HG02840 (cell line): ENCODE measurements around the gene LMTK3.
"Not testable (repeated sequence)": the region's sequence is repeated elsewhere in the genome, so short reads cannot be mapped to it uniquely, and the experiment has no call there.

Source experiments
- ATAC-seq: cut with Tn5 transposase; IDR thresholded peaks from one replicate; pipeline ENCODE4 v1.9.1; 2021; ENCODE audit warnings: mild to moderate bottlenecking, moderate library complexity, moderate number of reproducible peaks; ENCODE audit not compliant: unreplicated experiment, low FRiP score

Gene LMTK3

DNA sequence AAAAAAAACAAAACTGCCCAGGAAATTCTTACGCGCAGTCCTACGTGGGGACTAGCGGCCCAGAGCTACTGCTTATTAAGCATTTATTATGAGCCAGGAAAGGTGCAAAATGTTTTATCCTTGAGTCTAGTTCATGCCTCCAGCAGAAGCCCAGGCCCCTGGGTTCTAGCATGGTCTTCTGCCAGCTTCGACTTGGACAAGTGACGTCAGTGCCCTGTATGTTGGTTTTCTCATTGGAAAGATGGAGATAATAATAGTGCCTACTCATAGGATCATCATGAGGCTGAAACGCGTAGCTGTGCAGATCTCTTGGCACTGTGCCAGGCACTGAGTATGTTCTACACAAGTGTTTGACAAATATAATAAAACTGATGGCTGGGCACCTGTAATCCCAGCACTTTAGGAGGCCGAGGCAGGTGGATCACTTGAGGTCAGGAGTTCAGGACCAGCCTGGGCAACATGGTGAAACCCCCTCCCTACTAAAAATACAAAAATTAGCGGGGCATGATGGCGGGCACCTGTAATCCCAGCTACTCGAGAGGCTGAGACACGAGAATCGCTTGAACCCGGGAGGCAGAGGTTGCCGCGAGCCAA is 28.0 kb upstream of the LMTK3 start:
- ATAC-seq: no peak

DNA sequence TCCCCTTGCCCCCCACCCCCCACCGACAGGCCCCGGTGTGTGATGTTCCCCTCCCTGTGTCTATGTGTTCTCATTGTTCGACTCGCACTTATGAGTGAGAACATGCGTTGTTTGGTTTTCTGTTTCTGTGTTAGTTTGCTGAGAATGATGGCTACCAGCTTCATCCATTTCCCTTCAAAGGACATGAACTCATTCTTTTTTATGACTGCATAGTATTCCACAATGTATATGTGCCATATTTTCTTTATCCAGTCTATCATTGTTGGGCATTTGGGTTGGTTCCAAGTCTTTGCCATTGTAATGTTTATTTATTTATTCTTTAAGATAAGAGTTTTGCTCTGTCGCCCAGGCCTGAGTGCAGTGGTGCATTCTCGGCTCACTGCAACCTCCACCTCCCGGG is 26.4 kb upstream of the LMTK3 start:
- not testable (repeated sequence) for ATAC-seq

DNA sequence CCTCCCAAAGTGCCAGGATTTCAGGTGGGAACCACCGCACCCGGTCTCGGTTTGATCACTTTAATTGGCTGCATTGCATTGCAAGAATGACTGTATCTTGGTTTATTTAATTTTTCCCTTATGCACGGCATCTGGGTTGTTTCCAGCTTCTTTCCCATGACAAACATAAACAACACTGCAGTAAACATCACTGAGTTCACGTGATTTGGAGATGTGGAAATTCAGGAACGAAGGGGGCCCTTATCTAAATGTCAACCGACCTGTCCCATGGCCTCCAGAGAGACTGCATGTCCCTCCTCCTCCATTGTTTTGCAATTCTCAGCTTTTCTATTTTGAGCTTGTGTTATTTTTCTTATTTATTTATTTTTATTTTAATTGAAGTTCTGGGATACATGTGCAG is 25.9 kb upstream of the LMTK3 start:
- ATAC-seq: no peak

DNA sequence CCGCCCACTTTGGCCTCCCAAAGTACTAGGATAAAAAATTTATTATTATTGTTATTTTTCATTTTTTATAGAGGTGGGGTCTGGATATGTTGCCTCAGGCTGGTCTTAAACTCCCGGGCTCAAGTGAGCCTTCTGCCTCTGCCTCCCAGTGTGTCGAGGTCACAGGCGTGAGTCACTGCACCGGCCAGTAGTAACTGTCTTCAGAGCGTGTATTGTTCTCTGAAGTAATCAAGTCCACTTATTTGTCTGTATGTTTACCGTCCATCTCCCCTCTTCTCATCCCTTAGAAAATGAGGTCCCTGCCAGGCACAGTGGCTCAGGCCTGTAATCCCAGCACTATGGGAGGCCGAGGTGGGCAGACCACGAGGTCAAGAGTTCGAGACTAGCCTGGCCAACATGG is 22.1 kb upstream of the LMTK3 start:
- no peak for ATAC-seq

DNA sequence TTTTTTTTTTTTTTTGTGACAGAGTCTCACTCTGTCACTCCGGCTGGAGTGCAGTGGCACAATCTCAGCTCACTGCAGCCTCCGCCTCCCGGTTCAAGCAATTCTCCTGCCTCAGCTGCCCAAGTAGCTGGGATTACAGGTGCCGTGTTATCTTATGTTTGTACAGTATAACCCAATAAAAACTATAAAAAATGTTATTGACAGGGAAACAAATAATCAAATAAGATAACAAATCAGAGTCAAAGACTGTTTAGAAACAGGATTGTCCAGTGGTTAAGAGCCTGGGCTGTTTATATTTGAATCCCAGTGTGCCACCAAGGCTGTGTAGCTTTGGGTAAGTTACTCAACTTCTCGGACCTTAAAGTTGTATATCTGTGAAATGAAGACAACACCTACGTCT is 19.1 kb upstream of the LMTK3 start:
- ATAC-seq: no peak

DNA sequence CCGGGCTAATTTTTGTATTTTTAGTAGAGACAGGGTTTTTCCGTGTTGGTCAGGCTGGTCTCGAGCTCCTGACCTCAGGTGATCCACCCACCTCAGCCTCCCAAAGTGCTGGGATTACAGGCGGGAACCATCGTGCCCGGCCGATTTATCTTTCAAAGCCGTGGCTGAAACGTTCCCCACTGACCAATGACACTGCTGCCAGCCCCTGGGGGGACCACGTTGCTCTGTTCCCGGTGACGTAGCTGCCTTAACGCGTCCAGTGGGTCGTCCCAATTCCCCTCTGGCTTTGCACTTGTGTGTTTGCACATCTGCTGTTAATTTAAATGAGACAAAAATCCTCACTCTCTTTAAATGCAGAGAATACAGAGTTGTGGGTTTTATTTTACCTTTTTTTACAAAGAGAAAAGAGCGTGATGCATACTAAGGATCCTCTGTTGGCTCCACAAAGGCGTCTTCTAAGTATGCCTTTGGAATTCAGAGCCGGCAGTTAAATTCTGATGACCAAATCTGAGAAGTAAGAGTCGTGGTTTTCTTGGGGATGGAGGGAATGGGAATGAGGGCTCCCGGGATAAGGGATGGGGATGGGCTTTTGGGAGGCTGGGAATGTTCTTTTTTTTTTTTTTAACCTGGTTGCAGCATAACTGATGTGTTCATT is 18.6 kb upstream of the LMTK3 start:
- no peak for ATAC-seq

DNA sequence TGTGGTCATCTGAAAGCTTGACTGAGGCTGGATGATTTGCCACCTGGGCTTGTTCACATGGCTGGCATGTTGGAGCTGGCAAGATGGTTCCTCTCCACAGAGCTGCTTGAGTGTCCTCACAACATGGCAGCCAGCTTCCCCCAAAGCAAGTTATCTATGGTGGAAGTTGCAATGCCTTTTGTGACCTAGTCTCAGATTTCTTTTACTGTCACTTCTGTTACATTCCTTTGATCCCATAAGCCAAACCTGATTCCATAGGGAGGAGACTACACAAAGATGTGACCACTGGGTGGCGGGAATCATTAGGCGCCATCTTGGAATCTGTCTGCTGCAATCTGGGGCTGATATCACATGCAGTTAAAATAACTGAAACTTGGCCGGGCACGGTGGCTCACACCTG is 17.5 kb upstream of the LMTK3 start:
- no peak for ATAC-seq

DNA sequence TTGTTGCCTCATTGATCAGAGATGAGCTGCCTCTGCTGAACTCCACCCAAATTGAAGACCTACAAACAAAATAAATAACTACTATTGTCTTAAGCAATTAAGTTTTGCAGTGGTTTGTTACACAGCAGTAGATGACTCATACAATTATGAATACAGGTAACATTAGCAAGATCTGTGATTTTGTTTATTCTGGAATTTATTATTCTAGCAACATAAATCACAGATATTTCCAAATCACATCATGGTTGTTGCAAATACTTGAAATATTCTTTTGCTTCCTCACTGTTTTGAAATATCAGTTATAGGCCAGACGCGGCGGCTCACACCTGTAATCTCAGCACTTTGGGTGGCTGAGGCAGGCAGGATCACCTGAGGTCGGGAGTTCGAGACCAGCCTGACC is 13.1 kb upstream of the LMTK3 start:
- ATAC-seq: no peak

DNA sequence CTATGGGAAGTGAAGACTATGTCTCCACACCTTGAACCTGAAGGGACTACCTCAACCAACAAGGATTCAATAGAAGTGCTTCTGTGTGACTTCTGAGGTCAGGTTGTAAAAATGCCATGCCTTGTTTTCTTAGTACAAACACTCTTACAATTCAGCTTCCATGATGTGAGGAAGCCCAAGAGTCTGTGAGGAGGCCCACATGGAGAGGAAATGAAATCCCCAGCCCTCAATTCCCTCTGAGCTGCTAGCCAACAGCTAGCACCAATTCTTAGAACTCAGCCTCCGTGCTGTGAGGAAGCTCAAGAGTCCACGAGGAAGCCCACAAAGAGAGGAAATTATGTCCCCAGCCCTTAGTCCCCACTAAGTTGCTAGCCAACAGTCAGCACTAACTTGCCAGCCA is 12.6 kb upstream of the LMTK3 start:
- ATAC-seq: no peak

DNA sequence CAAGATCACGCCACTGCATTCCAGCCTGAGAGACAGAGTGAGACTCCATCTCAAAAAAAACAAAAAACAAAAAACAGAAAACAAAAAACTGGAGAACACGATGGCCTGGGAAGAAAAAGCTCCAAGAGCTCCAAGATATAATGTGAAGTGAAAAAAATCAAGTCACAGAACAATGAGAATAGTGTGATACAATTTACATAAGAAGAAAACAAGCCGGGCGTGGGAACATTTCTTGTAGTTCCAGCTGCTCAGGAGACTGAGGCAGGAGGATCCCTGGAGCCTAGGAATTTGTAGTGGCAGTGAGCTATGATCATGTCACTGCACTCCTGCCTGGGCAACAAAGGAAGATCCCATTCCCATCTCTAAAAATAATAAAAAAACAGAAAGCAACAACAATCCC is 8.5 kb upstream of the LMTK3 start:
- no peak for ATAC-seq

DNA sequence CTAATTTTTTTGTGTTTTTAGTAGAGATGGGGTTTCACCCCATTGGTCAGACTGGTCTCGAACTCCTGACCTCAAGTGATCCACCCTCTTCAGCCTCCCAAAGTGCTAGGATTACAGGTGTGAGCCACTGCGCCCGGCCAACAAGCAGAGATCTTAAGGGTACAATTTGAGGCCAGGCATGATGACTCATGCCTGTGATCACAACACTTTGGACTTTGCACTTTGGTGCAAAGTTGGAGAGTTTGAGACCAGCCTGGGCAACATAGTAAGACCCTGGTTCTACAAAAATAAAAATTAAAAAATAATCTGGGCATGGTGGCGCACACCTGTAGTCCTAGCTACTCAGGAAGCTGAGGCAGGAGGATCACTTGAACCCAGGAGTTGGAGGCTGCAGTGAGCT is 7.8 kb upstream of the LMTK3 start:
- not testable (repeated sequence) for ATAC-seq

DNA sequence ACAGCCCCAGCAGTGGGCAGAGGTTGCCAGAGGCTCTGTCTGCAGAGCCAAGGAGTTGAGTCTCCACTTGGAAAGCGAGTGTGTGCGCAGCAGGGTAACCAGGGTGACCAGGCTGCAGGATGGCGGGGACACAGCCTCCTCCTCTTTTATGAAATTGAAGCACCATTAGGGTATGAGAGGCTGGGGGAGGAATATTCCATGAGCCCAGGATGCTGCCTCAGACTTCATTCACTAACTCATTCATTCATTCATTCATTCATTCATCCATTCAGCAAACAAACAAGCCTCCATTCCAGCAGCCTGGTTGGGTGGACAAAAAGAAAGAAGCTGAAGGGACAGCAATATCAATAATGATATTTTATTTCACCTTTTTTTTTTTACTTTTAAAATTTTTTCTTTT is 6.6 kb upstream of the LMTK3 start:
- no peak for ATAC-seq

DNA sequence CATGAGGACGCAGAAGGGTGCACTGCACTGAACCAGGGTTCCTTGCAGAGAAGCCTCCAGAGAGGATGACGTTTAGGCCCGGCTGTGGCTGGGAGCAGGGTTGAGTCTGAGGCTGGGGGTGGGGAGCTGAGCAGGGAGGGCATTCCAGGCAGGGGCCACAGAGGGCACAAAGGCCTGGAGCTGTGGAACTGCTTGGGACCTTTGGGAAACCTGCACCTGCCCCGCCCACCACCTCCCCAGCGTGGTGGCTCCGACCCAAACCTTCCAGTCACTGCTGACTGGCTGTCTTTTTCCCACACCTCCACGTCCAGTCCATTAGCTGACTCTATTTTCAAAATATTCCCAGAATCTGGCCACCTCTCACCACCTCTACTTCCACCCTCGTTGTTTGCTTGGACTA is 4.9 kb upstream of the LMTK3 start:
- no peak for ATAC-seq

DNA sequence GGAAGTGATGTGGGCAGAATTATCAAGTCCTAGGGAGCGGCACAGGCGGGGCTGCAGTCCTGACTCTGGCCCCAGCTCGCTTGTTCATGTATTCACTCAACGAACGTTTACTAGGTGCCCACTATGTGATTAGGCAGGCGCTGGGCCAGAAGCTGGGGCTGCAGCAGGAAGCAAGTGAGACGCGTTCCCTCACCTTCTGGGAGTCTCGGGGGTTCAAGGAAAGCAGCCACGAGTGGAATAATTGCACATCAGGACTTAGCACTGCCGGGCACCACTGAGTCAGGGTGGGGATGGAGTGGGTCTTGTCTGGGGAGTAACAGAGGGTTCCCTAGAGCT is 2.5 kb upstream of the LMTK3 start:
- ATAC-seq: no peak

DNA sequence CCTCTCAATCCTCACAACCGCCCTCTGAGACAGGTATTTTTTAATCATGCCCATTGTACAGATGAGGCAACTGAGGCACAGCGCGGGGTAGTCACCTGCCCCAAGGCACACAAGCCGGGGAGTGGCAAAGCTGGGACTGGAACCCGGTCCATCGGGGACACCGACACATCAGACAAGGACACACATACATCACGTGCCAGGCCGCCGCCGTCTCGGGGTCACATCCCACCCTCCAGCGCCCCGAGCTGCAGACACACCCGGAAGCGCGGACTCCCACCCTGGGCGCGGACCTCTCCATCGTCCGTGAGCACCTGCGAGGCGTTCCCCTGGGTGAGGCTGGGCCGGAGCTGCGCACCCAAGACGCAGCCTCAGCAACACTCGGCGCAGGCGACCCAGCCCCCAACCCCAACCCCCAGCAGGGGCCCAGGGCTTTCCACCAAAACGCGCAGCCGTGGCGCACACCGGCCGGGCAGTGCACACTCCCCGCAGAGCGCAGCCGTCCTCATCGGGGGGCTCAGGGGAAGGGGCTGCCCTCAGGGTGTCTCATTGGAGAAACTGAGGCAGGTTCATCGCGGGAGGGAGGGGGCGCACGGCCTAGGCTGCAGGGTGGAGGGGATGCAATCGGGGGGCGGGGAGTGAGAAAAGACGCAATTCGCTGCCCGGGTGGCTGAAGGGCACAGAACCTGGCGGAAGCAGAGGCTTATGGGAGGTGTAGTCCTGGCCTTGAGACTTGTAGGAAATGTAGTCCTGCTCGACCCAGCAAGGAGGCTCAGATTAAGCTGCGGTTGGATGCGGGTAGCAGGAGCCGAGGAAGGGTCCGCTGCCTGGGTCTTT is 1.9 kb upstream of the LMTK3 start:
- no peak for ATAC-seq

DNA sequence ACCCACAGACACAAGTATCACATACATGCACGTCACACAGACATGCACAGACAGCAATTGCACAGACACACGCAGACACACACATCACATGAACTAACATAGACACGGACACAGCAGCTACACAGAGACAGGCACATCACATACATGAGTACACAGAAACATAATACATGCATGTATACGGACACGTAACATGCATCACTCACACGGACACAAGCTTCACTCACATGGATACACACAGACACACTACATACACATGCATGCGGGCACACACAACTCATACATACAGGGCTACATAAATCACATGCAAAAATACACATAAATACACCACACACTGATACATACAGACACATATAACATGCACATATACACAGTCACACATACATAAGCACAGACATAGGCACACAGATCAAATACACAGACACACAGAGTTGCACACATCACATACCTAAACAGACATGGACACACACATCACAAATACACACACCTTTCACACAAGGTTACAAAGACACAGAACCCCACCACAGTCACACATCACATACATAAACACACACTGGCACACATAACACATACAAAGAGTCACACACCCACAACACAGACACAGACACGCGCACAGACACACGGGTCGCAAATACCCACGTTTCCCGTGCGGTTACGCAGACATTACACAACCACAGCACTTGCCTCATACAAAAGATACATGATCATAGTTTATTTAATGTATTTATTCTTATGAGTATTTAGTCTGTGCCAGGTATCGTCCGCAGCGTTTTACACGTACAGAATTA is 1.1 kb upstream of the LMTK3 start:
- no peak for ATAC-seq

DNA sequence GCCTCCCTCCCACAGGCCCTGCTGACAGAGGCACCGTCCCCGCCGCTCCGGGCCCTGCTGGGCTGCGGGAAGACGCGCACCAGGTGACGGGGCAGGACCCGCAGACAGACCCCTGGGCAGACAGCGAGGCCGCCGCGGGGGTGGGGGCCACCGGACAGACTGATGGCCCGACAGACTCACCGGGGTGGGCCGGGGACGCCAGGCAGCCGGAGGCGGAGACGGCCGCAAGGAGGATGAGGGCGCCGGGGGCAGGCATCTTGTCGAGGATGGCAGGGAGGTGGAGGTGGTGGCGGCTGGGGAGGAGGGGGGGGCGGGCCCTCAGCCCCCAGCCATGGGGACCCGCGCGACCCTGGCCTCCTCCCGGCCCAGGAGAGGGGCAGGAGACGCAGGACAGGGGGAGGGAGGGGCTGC is 309 bp downstream of the LMTK3 start:
- no peak for ATAC-seq

DNA sequence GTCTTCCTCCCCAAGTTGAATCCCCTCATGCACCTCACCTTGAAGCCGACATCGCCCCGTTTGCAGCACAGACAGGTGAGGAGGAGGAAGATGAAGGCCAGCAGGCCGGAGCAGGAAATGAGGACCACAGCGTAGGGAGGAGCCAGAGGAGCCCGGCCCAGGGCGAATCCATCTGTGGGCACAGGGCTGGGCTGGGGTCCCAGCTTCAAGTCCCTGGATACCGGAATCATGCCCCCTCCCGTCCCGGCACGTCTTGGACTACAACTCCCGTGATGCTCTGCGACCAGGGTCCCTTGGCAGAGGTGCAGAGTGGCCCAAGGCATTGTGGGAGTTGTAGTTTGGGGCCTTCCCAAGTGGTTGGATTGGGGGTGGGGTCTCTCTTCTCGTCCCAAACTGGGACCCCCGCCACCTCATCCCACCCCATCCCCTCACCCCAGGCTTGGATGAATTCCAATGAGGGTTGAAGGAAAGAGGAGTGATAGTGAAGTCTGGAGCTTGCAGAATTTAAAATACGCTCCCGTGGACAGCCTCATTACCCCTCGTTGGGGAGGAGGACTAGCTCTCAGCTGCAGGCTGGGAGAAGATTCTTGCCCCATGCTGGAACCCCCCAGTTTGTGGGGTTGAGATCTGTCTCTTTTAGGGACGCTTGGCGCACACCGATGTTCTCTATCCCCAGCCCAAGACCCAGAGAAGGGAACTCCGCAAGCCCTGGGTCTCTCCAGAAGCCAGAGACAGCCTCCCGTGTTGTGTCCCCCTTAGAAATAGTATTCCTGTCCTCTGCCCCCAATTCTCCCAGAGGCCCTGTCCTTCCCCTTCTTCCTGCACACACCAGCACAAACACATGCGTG is 990 bp downstream of the LMTK3 start:
- no peak for ATAC-seq

DNA sequence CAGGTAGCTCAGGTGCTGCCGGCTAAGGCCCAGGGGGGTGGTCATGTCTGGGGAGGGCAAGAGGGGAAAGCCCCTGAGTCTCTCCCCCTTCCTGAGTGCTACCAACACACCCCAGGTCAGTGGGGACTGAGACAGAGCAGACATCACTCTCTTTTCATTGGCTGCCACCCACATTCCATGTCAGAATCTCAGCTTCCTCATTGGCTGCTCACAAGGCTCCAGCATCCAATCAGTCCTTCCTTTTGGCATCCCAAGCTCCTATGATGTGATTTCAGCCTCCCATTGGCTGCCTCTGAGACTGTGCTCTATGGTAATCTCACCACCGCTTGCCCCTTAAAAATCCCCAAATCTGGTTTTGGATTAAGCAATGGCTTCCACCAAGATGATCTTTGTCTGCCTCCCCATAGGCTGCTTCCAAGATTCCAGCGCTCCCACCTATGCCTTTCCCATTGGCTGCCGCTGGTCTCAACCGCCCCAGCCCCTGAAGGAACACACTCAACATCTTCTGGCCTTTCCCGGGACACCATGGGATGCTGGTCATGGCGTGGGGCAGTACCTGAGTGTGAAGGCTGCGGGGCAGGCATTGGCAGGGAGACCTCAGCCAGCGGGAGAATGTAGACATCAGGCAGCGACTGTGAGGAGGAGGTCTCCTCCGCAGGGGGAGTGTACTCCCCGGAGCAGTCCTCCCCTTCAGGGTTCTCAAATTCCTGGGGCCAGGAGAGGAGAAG is 2.0 kb downstream of the LMTK3 start:
- ATAC-seq: no peak
